Fibroblast of the aortic adventitia (primary cell): Measurements from ENCODE around the gene DNAAF2. TPM values are rescaled to one million over a fixed set of nuclear protein-coding genes. Genes with fewer than 3 reads are reported as not detected.
"Not testable (repeated sequence)": the region's sequence is repeated elsewhere in the genome, so short reads cannot be mapped to it uniquely, and the experiment has no call there.

ENCODE experiments used
- DNase-seq: peaks from one replicate; pipeline ENCODE4 v3.0.0-alpha.2; 2010; ENCODE audit warnings: low read depth
- H3K4me3 ChIP-seq: 2 replicates; pipeline ENCODE4 v1.5.1; 2011; ENCODE audit warnings: low read depth, mild to moderate bottlenecking, control low read depth, low read length, moderate library complexity
- total RNA-seq: library from RNA; depleted of rRNA; stranded (reverse); fragments of >200 nt; gene quantifications from 2 replicates; pipeline ENCODE4 v1.2.3, GENCODE V29; 2012; ENCODE audit warnings: low replicate concordance
- TF ChIP-seq, protein P1 (sequence below): IDR thresholded peaks from 2 replicates; pipeline ENCODE4 v1.5.1; 2011; ENCODE audit warnings: mild to moderate bottlenecking, low read length, control low read depth, inconsistent platforms; ENCODE audit not compliant: insufficient read depth

DNAAF2 gene, protein sequence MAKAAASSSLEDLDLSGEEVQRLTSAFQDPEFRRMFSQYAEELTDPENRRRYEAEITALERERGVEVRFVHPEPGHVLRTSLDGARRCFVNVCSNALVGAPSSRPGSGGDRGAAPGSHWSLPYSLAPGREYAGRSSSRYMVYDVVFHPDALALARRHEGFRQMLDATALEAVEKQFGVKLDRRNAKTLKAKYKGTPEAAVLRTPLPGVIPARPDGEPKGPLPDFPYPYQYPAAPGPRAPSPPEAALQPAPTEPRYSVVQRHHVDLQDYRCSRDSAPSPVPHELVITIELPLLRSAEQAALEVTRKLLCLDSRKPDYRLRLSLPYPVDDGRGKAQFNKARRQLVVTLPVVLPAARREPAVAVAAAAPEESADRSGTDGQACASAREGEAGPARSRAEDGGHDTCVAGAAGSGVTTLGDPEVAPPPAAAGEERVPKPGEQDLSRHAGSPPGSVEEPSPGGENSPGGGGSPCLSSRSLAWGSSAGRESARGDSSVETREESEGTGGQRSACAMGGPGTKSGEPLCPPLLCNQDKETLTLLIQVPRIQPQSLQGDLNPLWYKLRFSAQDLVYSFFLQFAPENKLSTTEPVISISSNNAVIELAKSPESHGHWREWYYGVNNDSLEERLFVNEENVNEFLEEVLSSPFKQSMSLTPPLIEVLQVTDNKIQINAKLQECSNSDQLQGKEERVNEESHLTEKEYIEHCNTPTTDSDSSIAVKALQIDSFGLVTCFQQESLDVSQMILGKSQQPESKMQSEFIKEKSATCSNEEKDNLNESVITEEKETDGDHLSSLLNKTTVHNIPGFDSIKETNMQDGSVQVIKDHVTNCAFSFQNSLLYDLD
- total RNA-seq = 10.5 and 24.9 TPM in 2 replicates

GRCh38 chr14:49634547-49635334 lies at the start of gene DNAAF2:
DNAAF2 (minus strand) TSS chr14:49635244; CDS start chr14:49635149, 95 bp downstream.
- peak; percentile 65 for DNase-seq
- TF ChIP-seq, protein P1, sequence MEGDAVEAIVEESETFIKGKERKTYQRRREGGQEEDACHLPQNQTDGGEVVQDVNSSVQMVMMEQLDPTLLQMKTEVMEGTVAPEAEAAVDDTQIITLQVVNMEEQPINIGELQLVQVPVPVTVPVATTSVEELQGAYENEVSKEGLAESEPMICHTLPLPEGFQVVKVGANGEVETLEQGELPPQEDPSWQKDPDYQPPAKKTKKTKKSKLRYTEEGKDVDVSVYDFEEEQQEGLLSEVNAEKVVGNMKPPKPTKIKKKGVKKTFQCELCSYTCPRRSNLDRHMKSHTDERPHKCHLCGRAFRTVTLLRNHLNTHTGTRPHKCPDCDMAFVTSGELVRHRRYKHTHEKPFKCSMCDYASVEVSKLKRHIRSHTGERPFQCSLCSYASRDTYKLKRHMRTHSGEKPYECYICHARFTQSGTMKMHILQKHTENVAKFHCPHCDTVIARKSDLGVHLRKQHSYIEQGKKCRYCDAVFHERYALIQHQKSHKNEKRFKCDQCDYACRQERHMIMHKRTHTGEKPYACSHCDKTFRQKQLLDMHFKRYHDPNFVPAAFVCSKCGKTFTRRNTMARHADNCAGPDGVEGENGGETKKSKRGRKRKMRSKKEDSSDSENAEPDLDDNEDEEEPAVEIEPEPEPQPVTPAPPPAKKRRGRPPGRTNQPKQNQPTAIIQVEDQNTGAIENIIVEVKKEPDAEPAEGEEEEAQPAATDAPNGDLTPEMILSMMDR = no peak
- peak within 1 kb of the TSS; percentile 95 for H3K4me3 ChIP-seq

DNA sequence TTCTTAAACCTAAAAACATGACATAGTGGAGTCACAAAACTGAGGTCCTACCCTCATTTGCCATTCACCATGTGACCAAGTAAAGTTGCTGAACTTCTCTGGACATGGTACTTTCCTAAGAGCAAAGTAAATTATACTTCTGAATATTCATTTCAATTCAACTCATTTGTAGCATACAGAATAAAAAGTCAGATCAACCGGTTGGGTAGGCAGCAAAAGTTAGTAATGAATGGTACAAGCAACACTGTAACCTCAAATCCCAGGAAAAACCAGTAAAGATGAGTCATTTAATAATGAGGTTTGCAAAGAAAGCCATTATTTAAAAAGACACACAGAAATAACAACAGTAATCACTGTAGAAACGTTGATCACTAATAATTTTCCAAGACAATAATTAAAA lies 44.2 kb upstream of the DNAAF2 start:
- no peak overlapping the region for H3K4me3 ChIP-seq
- DNase-seq = no peak
- TF ChIP-seq, protein P1 = no peak

DNA sequence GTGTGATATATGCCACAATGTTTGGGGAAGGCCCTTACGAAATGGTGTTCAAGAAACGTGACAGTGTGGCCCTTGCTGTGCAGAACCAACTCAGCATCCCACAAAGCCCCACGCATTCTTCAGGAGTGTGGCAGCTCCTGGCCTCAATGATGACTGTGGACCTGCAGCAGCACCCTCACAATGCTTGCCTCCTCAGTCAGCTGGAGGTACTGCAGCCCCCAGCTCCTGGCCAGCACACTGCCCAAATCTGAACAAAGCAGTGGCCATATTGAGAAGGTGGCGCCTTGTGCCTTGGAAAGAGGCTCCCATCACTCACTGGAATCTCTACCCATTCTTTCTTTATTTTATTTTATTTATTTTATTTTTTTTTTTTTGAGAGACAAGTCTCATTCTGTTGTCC lies 42.6 kb upstream of the DNAAF2 start:
- no peak overlapping the region for H3K4me3 ChIP-seq
- DNase-seq = no peak
- TF ChIP-seq, protein P1 = peak; percentile 26

DNA sequence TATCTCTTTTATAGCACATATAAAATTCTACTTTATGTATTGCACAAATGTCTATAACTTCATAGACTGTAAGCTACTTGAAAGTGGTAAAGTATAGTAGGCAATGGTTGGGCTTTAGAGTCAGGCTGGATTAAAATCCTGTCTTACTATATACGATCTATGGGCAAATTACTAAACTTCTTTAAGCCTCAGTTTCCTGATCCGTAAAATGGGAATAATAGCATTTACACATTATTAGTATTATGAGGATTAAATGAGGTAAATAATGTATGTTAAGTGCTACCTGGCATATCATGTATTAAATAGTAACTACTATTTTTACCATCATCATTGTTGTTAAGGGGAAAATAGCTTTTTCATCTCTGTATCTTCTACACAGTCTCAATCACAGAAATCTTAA lies 38.5 kb upstream of the DNAAF2 start:
- DNase-seq = no peak
- H3K4me3 ChIP-seq = no peak overlapping the region
- TF ChIP-seq, protein P1 = no peak

- DNase-seq = no peak
- H3K4me3 ChIP-seq = no peak overlapping the region
- TF ChIP-seq, protein P1 = no peak
Observed at GRCh38 chr14:49670475-49670874, 35.4 kb upstream of the DNAAF2 start.

DNA sequence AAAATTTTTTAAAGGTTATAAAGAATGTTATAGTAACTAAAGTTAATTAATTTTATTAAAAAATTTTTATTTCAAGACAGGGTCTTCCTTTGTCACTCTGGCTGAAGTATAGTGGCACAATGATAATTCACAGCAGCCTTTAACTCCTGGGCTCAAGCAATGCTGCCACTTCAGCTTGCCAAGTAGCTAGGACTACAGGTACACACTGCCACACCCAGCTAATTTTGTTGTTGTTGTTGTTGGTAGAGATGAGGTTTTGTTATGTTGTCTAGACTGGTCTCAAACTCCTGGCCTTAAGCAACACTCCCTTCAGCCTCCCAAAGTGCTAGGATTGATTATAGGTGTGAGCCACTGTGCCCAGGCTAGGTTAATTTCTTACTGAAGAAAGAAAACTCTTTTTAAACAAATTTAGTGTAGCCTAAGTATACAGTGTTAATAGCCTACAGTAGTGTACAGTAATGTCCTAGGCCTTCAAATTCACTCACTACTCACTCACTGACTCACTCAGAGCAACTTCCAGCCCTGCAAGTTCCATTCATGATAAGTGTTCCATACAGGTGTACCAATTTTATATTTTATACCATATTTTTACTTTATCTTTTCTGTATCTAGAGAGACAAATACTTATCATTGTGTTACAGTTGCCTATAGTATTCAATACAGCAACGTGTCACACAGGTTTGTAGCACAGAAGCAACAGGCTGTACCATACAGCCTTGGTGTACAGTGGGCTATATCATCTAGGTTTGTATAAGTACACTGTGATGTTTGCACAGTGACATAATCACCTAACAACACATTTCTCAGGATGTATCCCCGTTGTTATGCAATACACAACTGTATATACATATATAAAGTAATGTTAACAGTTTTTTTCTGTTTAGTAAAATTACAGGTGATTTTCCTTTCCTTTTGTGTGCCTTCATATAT lies 24.7 kb upstream of the DNAAF2 start:
- TF ChIP-seq, protein P1 = no peak
- H3K4me3 ChIP-seq = no peak overlapping the region
- DNase-seq = no peak

DNA sequence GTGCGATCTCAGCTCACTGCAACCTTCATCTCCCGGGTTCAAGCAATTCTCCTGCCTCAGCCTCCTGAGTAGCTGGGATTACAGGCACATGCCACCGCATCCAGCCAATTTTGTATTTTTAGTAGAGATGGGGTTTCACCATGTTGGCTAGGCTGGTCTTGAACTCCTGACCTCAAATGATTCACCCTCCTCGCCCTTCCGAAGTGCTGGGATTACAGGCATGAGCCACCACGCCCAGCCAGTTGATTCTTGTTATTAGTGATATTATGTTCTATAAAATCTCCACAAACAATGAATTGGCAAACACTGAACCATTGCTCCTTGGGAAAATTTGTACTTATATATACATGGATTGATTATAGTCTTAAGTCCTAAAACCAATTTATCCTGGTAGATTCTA lies 22.5 kb upstream of the DNAAF2 start:
- peak; percentile 22 for DNase-seq

More for the DNA sequence above, 22.5 kb upstream of the DNAAF2 start:
- not testable (repeated sequence) for H3K4me3 ChIP-seq
